Glutamatergic neuron (in vitro differentiated cells): Measurements from ENCODE around the gene CREB3L2. TPM values are rescaled to one million over a fixed set of nuclear protein-coding genes. Genes with fewer than 3 reads are reported as not detected.

Experiments used
- DNase-seq: peaks from one replicate; pipeline ENCODE4 v3.0.0; 2022
- H3K27ac Mint-ChIP-seq: one replicate; pipeline ENCODE4 v1.8.0; 2020; ENCODE audit warnings: mild to moderate bottlenecking, mixed read lengths, inconsistent platforms; ENCODE audit not compliant: unreplicated experiment
- H3K27me3 Mint-ChIP-seq: one replicate; pipeline ENCODE4 v1.8.0; 2020; ENCODE audit warnings: mild to moderate bottlenecking, moderate library complexity, mixed read lengths, inconsistent platforms; ENCODE audit not compliant: unreplicated experiment
- H3K36me3 Mint-ChIP-seq: one replicate; pipeline ENCODE4 v1.8.0; 2020; ENCODE audit warnings: mild to moderate bottlenecking, mixed read lengths, inconsistent platforms; ENCODE audit not compliant: unreplicated experiment
- H3K4me1 Mint-ChIP-seq: one replicate; pipeline ENCODE4 v1.8.0; 2020; ENCODE audit warnings: mild to moderate bottlenecking, low read depth, mixed read lengths, inconsistent platforms; ENCODE audit not compliant: unreplicated experiment
- H3K4me3 Mint-ChIP-seq: one replicate; pipeline ENCODE4 v1.8.0; 2020; ENCODE audit warnings: mild to moderate bottlenecking, mixed read lengths, inconsistent platforms; ENCODE audit not compliant: unreplicated experiment
- H3K9me3 Mint-ChIP-seq: one replicate; pipeline ENCODE4 v1.8.0; 2020; ENCODE audit warnings: mild to moderate bottlenecking, moderate library complexity, mixed read lengths, inconsistent platforms; ENCODE audit not compliant: unreplicated experiment
- CTCF ChIP-seq: fragments of 200-600 bp; sonication (generic); IDR thresholded peaks from one replicate; pipeline ENCODE4 v1.5.0; 2021; ENCODE audit not compliant: partially characterized antibody, unreplicated experiment
- total RNA-seq: library from RNA; stranded (reverse); fragmentation: NEBNext Ultra II Directional; extraction: Animal tissue kit (Norgen Biotek cat#: 25700); gene quantifications from one replicate; pipeline ENCODE4 v1.2.1, GENCODE V29; 2021; ENCODE audit not compliant: unreplicated experiment

Gene CREB3L2
- total RNA-seq, 1 donor from 2014 or later, result 45.4 TPM

DNA sequence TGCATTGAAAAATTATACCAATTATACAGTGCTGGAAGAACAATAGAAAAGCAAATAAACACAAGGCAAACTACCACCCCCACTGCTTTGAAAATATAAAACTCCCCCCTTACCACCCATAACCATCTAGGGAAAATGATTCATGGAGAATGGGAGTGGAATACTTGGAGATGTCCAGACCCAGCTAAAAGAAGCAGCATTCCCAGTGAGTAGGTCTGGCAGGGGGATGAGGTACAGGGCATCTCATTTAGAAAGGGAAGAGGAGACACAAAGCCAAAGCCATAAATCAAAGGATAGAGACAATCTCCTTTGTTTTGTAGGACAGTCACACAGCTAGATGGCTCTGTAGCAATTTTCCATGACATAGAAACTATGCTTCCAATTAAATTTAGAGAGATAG lies 119.1 kb downstream of the CREB3L2 start:
- no peak overlapping the region for H3K4me3 Mint-ChIP-seq
- H3K27ac Mint-ChIP-seq, result no peak overlapping the region
- H3K36me3 Mint-ChIP-seq, result peaks cover 9% of the 10 kb centered on the region
- no peak for TF ChIP-seq CTCF
- H3K4me1 Mint-ChIP-seq, result peaks cover 31% of the 10 kb centered on the region
- H3K9me3 Mint-ChIP-seq, result peaks cover 4% of the 10 kb centered on the region
- H3K27me3 Mint-ChIP-seq, result peaks cover 9% of the 10 kb centered on the region
- DNase-seq, result no peak

DNA sequence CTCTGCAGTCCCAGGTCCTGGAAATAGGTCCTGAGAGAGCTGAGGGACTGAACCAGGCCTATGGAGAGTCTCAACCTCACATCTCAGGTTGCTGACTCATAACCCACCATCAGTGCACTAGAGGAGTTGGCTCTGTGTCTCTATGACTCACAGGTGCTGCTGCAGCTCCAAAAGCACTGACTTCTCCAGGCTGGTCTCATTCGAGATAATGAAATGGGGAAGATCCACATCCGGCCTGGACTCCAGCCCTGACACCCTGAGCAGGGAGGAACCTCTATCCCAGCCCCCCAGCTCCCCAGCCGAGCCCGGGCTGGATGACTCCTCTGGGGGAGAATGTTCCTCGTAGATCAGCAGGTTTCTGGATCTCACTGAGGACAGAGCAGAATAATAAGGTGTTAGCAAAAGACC lies 119.6 kb downstream of the CREB3L2 start:
- H3K36me3 Mint-ChIP-seq, result peaks cover 9% of the 10 kb centered on the region
- no peak for DNase-seq
- H3K27ac Mint-ChIP-seq, result no peak overlapping the region
- peaks cover 9% of the 10 kb centered on the region for H3K27me3 Mint-ChIP-seq
- H3K4me3 Mint-ChIP-seq, result no peak overlapping the region
- TF ChIP-seq CTCF, result no peak
- H3K9me3 Mint-ChIP-seq, result peaks cover 4% of the 10 kb centered on the region
- H3K4me1 Mint-ChIP-seq, result peaks cover 31% of the 10 kb centered on the region

DNA sequence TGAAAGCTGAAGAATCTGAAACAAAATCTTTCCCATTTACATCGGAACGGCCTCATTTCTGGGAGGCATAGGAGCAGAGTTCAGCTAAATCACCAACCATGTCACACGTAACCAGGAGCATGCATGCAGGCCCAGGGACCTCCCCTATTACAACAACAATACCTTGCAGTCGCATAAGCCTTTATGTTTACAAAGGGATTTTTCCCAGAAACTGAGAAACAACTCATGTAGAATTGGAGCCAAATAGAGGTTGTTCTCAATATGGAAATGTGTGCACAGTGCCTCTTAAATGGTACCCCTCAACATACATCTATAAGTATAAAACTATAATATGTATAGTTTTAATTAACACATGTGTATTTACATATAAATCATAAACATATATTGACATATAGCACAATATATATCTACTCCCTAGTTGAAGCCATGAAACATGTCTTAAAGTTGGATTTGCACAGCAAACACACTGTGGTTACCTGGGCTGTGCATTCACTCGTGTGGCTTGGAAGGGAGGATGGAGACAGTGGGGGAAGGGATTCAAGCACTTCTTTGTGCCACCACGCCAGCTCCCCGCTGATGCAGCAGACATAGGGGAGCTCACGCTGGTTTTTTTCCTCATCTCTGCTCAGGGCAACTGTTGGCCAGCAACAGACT lies 120.2 kb downstream of the CREB3L2 start:
- Mint-ChIP-seq H3K4me1 (peaks cover 27% of the 10 kb centered on the region), H3K36me3 (peaks cover 9% of the 10 kb centered on the region), H3K9me3 (peaks cover 4% of the 10 kb centered on the region), H3K27me3 (peaks cover 9% of the 10 kb centered on the region), H3K27ac (no peak overlapping the region), H3K4me3 (no peak overlapping the region)
- DNase-seq, result no peak
- no peak for TF ChIP-seq CTCF

DNA sequence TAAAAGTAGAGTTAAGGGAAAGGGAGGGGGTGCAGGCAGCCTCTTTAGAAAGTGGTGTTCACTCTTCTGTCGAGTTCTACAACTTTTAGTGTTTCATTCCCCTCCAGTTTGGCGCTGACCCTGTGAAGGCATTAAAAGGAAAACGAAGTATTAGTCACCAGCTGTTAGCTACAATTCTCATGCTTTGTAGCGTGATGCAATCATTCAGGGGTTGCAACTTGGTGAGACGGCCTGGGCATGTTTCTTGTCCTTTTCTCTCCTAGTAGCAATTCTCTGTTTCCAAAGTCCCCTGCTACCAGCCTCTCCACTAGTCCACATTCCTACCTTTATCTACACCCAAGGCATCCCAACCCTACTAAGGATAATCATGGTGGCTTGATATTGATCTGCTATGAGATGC lies 121.5 kb downstream of the CREB3L2 start:
- DNase-seq, result no peak
- Mint-ChIP-seq H3K4me3 (no peak overlapping the region), H3K36me3 (peaks cover 9% of the 10 kb centered on the region), H3K27me3 (peaks cover 4% of the 10 kb centered on the region), H3K27ac (no peak overlapping the region), H3K9me3 (peaks cover 2% of the 10 kb centered on the region), H3K4me1 (peaks cover 15% of the 10 kb centered on the region)
- no peak for TF ChIP-seq CTCF

GRCh38 chr7:137879357-137880158 lies 122.3 kb downstream of the CREB3L2 start:
- peaks cover 17% of the 10 kb centered on the region for H3K4me1 Mint-ChIP-seq
- H3K36me3 Mint-ChIP-seq, result peaks cover 9% of the 10 kb centered on the region
- H3K9me3 Mint-ChIP-seq, result peaks cover 2% of the 10 kb centered on the region
- H3K27ac Mint-ChIP-seq, result no peak overlapping the region
- no peaks in the 10 kb centered on the region for H3K27me3 Mint-ChIP-seq
- no peak overlapping the region for H3K4me3 Mint-ChIP-seq
- DNase-seq, result no peak
- TF ChIP-seq CTCF, result no peak
